Measurements from ENCODE around the gene DEFB129.
A peak's percentile ranks its signal among the peaks of the same experiment; 100 is the strongest.

Gene DEFB129

GRCh38 chr20:257419-257818, 30.4 kb downstream of the DEFB129 start, which contains the start of gene DEFB132:
Gene DEFB132 (plus strand): TSS chr20:257724. CDS start chr20:257779, 55 bp downstream.
- no peak for DNase-seq

GRCh38 chr20:258269-258858, 31.3 kb downstream of the DEFB129 start:
- DNase-seq: no peak

GRCh38 chr20:258963-259362, 31.9 kb downstream of the DEFB129 start:
- DNase-seq: no peak

- DNase-seq: no peak
These were observed 32.9 kb downstream of the DEFB129 start for GRCh38 chr20:259981-260380.

GRCh38 chr20:263701-264100, 36.6 kb downstream of the DEFB129 start:
- DNase-seq: no peak

- peak; percentile 95 for DNase-seq
These were observed 39.8 kb downstream of the DEFB129 start for GRCh38 chr20:266596-267562.

- DNase-seq: no peak
These were observed 43.5 kb downstream of the DEFB129 start for GRCh38 chr20:270517-270916.

GRCh38 chr20:271069-271468, 44.0 kb downstream of the DEFB129 start:
- no peak for DNase-seq

- no peak for DNase-seq
These were observed 44.5 kb downstream of the DEFB129 start for GRCh38 chr20:271528-271927.

- no peak for DNase-seq
These were observed 45.7 kb downstream of the DEFB129 start for GRCh38 chr20:272718-273117.

- no peak for DNase-seq
These were observed 46.8 kb downstream of the DEFB129 start for GRCh38 chr20:273884-274283.

- DNase-seq: no peak
These were observed 48.7 kb downstream of the DEFB129 start for GRCh38 chr20:275791-276190.

GRCh38 chr20:276620-277495, 49.8 kb downstream of the DEFB129 start:
- DNase-seq: peak; percentile 45

- no peak for DNase-seq
These were observed 50.4 kb downstream of the DEFB129 start for GRCh38 chr20:277496-277781.

GRCh38 chr20:278181-278580, 51.1 kb downstream of the DEFB129 start:
- no peak for DNase-seq

- DNase-seq: no peak
These were observed 51.8 kb downstream of the DEFB129 start for GRCh38 chr20:278607-279571.
